ENCODE data around the gene FAM184A.

FAM184A gene

GRCh38 chr6:118984342-118984741, 94.1 kb downstream of the FAM184A start:
- DNase-seq (ENCODE audit: low read depth): no peak
- H3K4me3 ChIP-seq (ENCODE audit: low read length): no peak overlapping the region
- no peak for TF ChIP-seq CTCF (IDR thresholded peaks at IDR 0.05; ENCODE audit: insufficient read depth, low read depth, low read length, missing control alignments)

GRCh38 chr6:118982575-118982911, 95.9 kb downstream of the FAM184A start:
- DNase-seq (ENCODE audit: low read depth): no peak
- no peak for TF ChIP-seq CTCF (IDR thresholded peaks at IDR 0.05; ENCODE audit: insufficient read depth, low read depth, low read length, missing control alignments)
- H3K4me3 ChIP-seq (ENCODE audit: low read length): no peak overlapping the region

- TF ChIP-seq CTCF (IDR thresholded peaks at IDR 0.05; ENCODE audit: insufficient read depth, low read depth, low read length, missing control alignments): no peak
- no peak for DNase-seq (ENCODE audit: low read depth)
- no peak overlapping the region for H3K4me3 ChIP-seq (ENCODE audit: low read length)
Observed at GRCh38 chr6:118981884-118982574, 96.4 kb downstream of the FAM184A start.

GRCh38 chr6:118980063-118980462, 98.4 kb downstream of the FAM184A start:
- TF ChIP-seq CTCF (IDR thresholded peaks at IDR 0.05; ENCODE audit: insufficient read depth, low read depth, low read length, missing control alignments): no peak
- peak; percentile 61 for DNase-seq (ENCODE audit: low read depth)
- H3K4me3 ChIP-seq (ENCODE audit: low read length): no peak overlapping the region

- DNase-seq (ENCODE audit: low read depth): no peak
- H3K4me3 ChIP-seq (ENCODE audit: low read length): no peak overlapping the region
- no peak for TF ChIP-seq CTCF (IDR thresholded peaks at IDR 0.05; ENCODE audit: insufficient read depth, low read depth, low read length, missing control alignments)
Observed at GRCh38 chr6:118974790-118975189, 103.7 kb downstream of the FAM184A start.

GRCh38 chr6:118971682-118972081, 106.8 kb downstream of the FAM184A start:
- no peak overlapping the region for H3K4me3 ChIP-seq (ENCODE audit: low read length)
- DNase-seq (ENCODE audit: low read depth): no peak
- no peak for TF ChIP-seq CTCF (IDR thresholded peaks at IDR 0.05; ENCODE audit: insufficient read depth, low read depth, low read length, missing control alignments)

GRCh38 chr6:118970866-118971265, 107.6 kb downstream of the FAM184A start:
- H3K4me3 ChIP-seq (ENCODE audit: low read length): no peak overlapping the region
- DNase-seq (ENCODE audit: low read depth): no peak
- TF ChIP-seq CTCF (IDR thresholded peaks at IDR 0.05; ENCODE audit: insufficient read depth, low read depth, low read length, missing control alignments): no peak
